ENCODE data around the gene KLHDC4. TPM values are rescaled to one million over a fixed set of nuclear protein-coding genes. Genes with fewer than 3 reads are reported as not detected.

KLHDC4 gene
- total RNA-seq, 2 donors from 2014 or later: 21.8 to 79.4 TPM

GRCh38 chr16:87662254-87663204, 103.3 kb downstream of the KLHDC4 start:
- H3K9me3 ChIP-seq: no peaks in the 10 kb centered on the region
- H3K4me1 ChIP-seq: no peaks in the 10 kb centered on the region
- no peaks in the 10 kb centered on the region for H3K36me3 ChIP-seq
- H3K4me3 ChIP-seq: no peak overlapping the region
- H3K9ac ChIP-seq (ENCODE audit: low read depth in 2 of 2, low read length in 2 of 2): no peak overlapping the region
- no peak for DNase-seq
- intact Hi-C loops (cut with DNase I): no loop called here
- no peak overlapping the region for H3K27ac ChIP-seq
- no peaks in the 10 kb centered on the region for H3K27me3 ChIP-seq
- no peak for TF ChIP-seq CTCF (IDR thresholded peaks at IDR 0.05)

DNA sequence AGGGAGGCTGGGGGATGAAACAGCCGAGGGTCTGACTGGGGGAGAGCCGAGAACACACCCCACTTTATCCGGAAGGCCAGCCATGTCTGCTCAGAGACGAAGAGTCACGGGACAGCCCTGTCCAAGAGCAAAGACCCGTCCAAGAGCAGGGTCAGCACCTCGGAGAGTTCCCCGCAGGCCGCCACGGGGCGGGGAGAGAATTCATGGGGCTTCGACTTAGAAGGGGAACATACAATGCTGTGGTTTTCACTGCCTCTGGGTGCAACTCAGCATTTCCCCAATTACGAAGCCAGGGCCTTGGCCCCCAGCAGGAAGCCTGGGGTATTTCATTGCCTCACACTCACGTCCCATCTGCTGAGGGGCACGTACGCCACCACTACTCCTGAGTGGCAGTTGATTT, 104.2 kb downstream of the KLHDC4 start:
- no peaks in the 10 kb centered on the region for H3K27me3 ChIP-seq
- DNase-seq: no peak
- no peak for TF ChIP-seq CTCF (IDR thresholded peaks at IDR 0.05)

GRCh38 chr16:87658564-87659225, 107.1 kb downstream of the KLHDC4 start:
- DNase-seq: no peak
- Histone ChIP-seq H3K4me3 (no peak overlapping the region), H3K4me1 (no peaks in the 10 kb centered on the region), H3K9me3 (no peaks in the 10 kb centered on the region), H3K36me3 (no peaks in the 10 kb centered on the region), H3K27me3 (no peaks in the 10 kb centered on the region), H3K27ac (no peak overlapping the region), H3K9ac (ENCODE audit: low read depth in 2 of 2, low read length in 2 of 2) (no peak overlapping the region)
- TF ChIP-seq CTCF (IDR thresholded peaks at IDR 0.05): no peak
- intact Hi-C loops (cut with DNase I): no loop called here

More for the DNA sequence above, 104.2 kb downstream of the KLHDC4 start:
- no peaks in the 10 kb centered on the region for H3K36me3 ChIP-seq
- no peaks in the 10 kb centered on the region for H3K4me1 ChIP-seq
- H3K27ac ChIP-seq: no peak overlapping the region
- H3K9me3 ChIP-seq: no peaks in the 10 kb centered on the region
- no peak overlapping the region for H3K9ac ChIP-seq (ENCODE audit: low read depth in 2 of 2, low read length in 2 of 2)
- intact Hi-C loops (cut with DNase I): no loop called here
- H3K4me3 ChIP-seq: no peak overlapping the region

Other genes with a start within 250 kb of the KLHDC4 start
- under 1 TPM; 0.15 to 0.42 TPM for gene JPH3, start 163.5 kb downstream of the KLHDC4 start, total RNA-seq
- gene SLC7A5, start 103.5 kb upstream of the KLHDC4 start, total RNA-seq: 10 to 100 TPM in 1 of 2 donors, 1 to 10 TPM in 1; 9.5 to 26.2 TPM
- gene CA5A, start 170.5 kb upstream of the KLHDC4 start, total RNA-seq: not detected
- gene BANP, start 185.4 kb upstream of the KLHDC4 start, total RNA-seq: 10 to 100 TPM; 18.6 to 29.7 TPM